HUES64 (cell line): Measurements from ENCODE around the gene TIGAR.

Experiments used
- H3K27ac ChIP-seq: 2 replicates; pipeline ENCODE4 v1.7.0; 2013; ENCODE audit warnings: low read depth, low read length, inconsistent platforms
- H3K27me3 ChIP-seq: 2 replicates; pipeline ENCODE4 v1.6.1; 2013; ENCODE audit warnings: mild to moderate bottlenecking, low read length; ENCODE audit not compliant: insufficient read depth
- H3K36me3 ChIP-seq: 2 replicates; pipeline ENCODE4 v1.6.1; 2013; ENCODE audit warnings: mild to moderate bottlenecking, low read length; ENCODE audit not compliant: insufficient read depth
- H3K4me1 ChIP-seq: 2 replicates; pipeline ENCODE4 v1.6.1; 2013; ENCODE audit warnings: mild to moderate bottlenecking, low read length, moderate library complexity; ENCODE audit not compliant: insufficient read depth
- H3K4me3 ChIP-seq: 2 replicates; pipeline ENCODE4 v1.5.1; 2013; ENCODE audit warnings: mild to moderate bottlenecking, low read length, moderate library complexity
- H3K9ac ChIP-seq: 2 replicates; pipeline ENCODE4 v1.6.1; 2013; ENCODE audit warnings: mild to moderate bottlenecking, low read depth, low read length
- H3K9me3 ChIP-seq: 2 replicates; pipeline ENCODE4 v1.6.1; 2013; ENCODE audit warnings: low read depth, low read length; ENCODE audit not compliant: insufficient read depth
- WGBS: fragments of 150-250, 120-280 bp; methylation state at CpG from one replicate; pipeline ENCODE4 v1.1.7; 2013; ENCODE audit warnings: missing lambda C conversion rate; 5-methylcytosine and 5-hydroxymethylcytosine counted together

The TIGAR gene

GRCh38 chr12:4380332-4380731 is 59.3 kb downstream of the TIGAR start:
- H3K9me3 ChIP-seq, result no peaks in the 10 kb centered on the region
- peaks cover 4% of the 10 kb centered on the region; the same call in 1 of the 2 replicates for H3K4me1 ChIP-seq
- H3K36me3 ChIP-seq, result no peaks in the 10 kb centered on the region
- WGBS, result 92% methylated on average over 4 of the region's 4 CpGs
- H3K9ac ChIP-seq, result no peak overlapping the region
- no peak overlapping the region for H3K27ac ChIP-seq
- H3K27me3 ChIP-seq, result no peaks in the 10 kb centered on the region
- H3K4me3 ChIP-seq, result no peak overlapping the region

GRCh38 chr12:4383304-4383865 is 62.4 kb downstream of the TIGAR start:
- WGBS, result 62% methylated on average over 8 of the region's 8 CpGs
- no peaks in the 10 kb centered on the region for H3K9me3 ChIP-seq
- H3K4me1 ChIP-seq, result peaks cover 4% of the 10 kb centered on the region; the same call in 1 of the 2 replicates
- H3K36me3 ChIP-seq, result no peaks in the 10 kb centered on the region
- no peak overlapping the region for H3K27ac ChIP-seq
- no peak overlapping the region for H3K9ac ChIP-seq
- H3K4me3 ChIP-seq, result no peak overlapping the region
- H3K27me3 ChIP-seq, result no peaks in the 10 kb centered on the region

- no peak overlapping the region for H3K9ac ChIP-seq
- no peaks in the 10 kb centered on the region for H3K9me3 ChIP-seq
- H3K4me1 ChIP-seq, result no peaks in the 10 kb centered on the region
- no peaks in the 10 kb centered on the region for H3K27me3 ChIP-seq
- no peaks in the 10 kb centered on the region for H3K36me3 ChIP-seq
- no peak overlapping the region for H3K27ac ChIP-seq
- WGBS, result 92% methylated on average over 4 of the region's 4 CpGs
- H3K4me3 ChIP-seq, result no peak overlapping the region
Measured at GRCh38 chr12:4386801-4387200, 65.8 kb downstream of the TIGAR start.

- H3K27me3 ChIP-seq, result no peaks in the 10 kb centered on the region
- H3K4me3 ChIP-seq, result no peak overlapping the region
- H3K27ac ChIP-seq, result no peak overlapping the region
- H3K36me3 ChIP-seq, result no peaks in the 10 kb centered on the region
- no peak overlapping the region for H3K9ac ChIP-seq
- H3K4me1 ChIP-seq, result no peaks in the 10 kb centered on the region
- H3K9me3 ChIP-seq, result no peaks in the 10 kb centered on the region
- WGBS, result 88% methylated on average over 4 of the region's 5 CpGs
Measured at GRCh38 chr12:4387607-4388006, 66.6 kb downstream of the TIGAR start.

GRCh38 chr12:4388032-4388431 is 67.0 kb downstream of the TIGAR start:
- 75% methylated on average over 1 of the region's 1 CpG for WGBS
- H3K27ac ChIP-seq, result no peak overlapping the region
- H3K9me3 ChIP-seq, result no peaks in the 10 kb centered on the region
- H3K4me3 ChIP-seq, result no peak overlapping the region
- no peaks in the 10 kb centered on the region for H3K36me3 ChIP-seq
- H3K4me1 ChIP-seq, result no peaks in the 10 kb centered on the region
- H3K27me3 ChIP-seq, result no peaks in the 10 kb centered on the region
- no peak overlapping the region for H3K9ac ChIP-seq

DNA sequence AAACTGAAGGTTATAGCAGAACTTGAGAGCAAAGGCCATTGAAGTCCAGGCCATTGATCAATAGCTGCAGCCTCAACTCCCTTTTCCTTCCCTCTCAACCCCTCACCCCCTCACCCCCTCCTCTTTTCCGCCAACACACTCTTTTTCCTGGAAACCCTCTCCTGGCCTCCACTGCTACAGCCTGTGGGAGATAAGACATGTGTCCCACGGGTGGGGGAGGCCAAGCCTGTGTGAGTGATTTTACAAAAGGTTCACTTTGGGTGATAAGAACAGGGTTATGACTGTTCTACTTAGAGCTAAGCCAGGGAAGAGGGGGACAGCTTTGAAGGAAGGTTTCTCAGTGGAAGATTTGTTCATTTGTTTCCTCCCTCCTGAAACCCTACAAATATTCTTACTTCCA is 67.6 kb downstream of the TIGAR start:
- no peak overlapping the region for H3K27ac ChIP-seq
- H3K27me3 ChIP-seq, result no peaks in the 10 kb centered on the region
- no peaks in the 10 kb centered on the region for H3K36me3 ChIP-seq
- H3K4me1 ChIP-seq, result no peaks in the 10 kb centered on the region
- H3K9ac ChIP-seq, result no peak overlapping the region
- no peak overlapping the region for H3K4me3 ChIP-seq
- WGBS, result 76% methylated on average over 2 of the region's 2 CpGs
- H3K9me3 ChIP-seq, result no peaks in the 10 kb centered on the region

DNA sequence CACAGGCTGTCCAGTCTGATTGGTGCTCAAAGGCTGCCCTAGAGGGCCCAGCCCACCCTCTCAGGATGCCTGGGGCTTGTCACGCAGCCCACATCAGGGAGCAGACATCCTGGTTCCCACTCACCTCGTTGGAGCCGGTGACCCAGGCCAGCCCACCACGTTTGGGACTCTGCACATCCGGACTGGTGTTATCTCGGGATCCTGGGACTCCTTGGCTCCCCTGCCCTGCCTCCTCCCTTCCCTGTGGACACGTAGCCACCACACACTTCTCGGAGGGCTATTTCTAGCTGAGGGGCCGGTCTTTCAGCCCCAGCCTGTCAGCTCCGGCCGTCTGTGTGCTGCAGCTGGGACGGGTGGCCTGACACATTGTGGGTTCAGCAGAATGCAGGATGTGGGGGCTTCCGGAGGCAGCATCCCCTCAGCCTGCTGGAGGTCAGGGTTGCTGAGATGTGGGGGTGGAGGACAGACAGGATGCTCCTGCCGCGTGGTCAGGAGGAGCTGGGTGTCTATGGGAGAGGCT is 71.3 kb downstream of the TIGAR start:
- H3K4me3 ChIP-seq, result no peak overlapping the region
- no peaks in the 10 kb centered on the region for H3K9me3 ChIP-seq
- H3K27me3 ChIP-seq, result no peaks in the 10 kb centered on the region
- no peaks in the 10 kb centered on the region for H3K4me1 ChIP-seq
- H3K27ac ChIP-seq, result no peak overlapping the region
- WGBS, result 90% methylated on average over 15 of the region's 15 CpGs
- H3K9ac ChIP-seq, result no peak overlapping the region
- H3K36me3 ChIP-seq, result no peaks in the 10 kb centered on the region

- H3K9ac ChIP-seq, result no peak overlapping the region
- H3K27me3 ChIP-seq, result no peaks in the 10 kb centered on the region
- H3K27ac ChIP-seq, result no peak overlapping the region
- no peak overlapping the region for H3K4me3 ChIP-seq
- 95% methylated on average over 5 of the region's 5 CpGs for WGBS
- H3K36me3 ChIP-seq, result no peaks in the 10 kb centered on the region
- H3K9me3 ChIP-seq, result no peaks in the 10 kb centered on the region
- no peaks in the 10 kb centered on the region for H3K4me1 ChIP-seq
Measured at GRCh38 chr12:4393211-4393610, 72.2 kb downstream of the TIGAR start.

- H3K27me3 ChIP-seq, result no peaks in the 10 kb centered on the region
Measured at GRCh38 chr12:4395818-4396217, 74.8 kb downstream of the TIGAR start.

GRCh38 chr12:4401117-4401516 is 80.1 kb downstream of the TIGAR start:
- Histone ChIP-seq H3K27ac (no peak overlapping the region), H3K4me3 (no peak overlapping the region), H3K9ac (no peak overlapping the region), H3K27me3 (no peaks in the 10 kb centered on the region), H3K36me3 (no peaks in the 10 kb centered on the region), H3K9me3 (no peaks in the 10 kb centered on the region), H3K4me1 (no peaks in the 10 kb centered on the region)
- 72% methylated on average over 2 of the region's 3 CpGs for WGBS

More at GRCh38 chr12:4395818-4396217, 74.8 kb downstream of the TIGAR start:
- H3K36me3 ChIP-seq, result no peaks in the 10 kb centered on the region
- H3K9me3 ChIP-seq, result no peaks in the 10 kb centered on the region
- 94% methylated on average over 2 of the region's 2 CpGs for WGBS
- no peaks in the 10 kb centered on the region for H3K4me1 ChIP-seq
- no peak overlapping the region for H3K27ac ChIP-seq
- no peak overlapping the region for H3K9ac ChIP-seq
- no peak overlapping the region for H3K4me3 ChIP-seq

DNA sequence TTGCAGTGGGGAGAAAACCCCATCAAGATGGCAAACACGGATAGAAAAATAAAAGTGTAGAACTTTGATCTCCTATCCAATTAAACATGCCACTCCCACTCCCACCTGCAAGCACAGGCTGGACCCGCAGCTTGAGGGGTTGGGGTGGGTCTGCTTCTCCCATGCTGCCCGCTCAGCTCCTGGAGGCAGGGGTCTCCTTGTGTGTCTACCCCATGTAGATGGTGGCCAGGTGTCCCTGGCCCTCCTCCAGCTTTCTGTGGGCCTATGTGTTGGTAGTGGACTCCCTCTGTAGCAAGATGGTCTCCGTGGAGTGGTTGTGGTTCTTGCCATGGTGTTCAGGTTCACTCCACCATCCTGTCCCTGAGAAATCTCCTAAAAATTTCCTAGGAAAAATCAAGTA is 82.0 kb downstream of the TIGAR start:
- H3K9me3 ChIP-seq, result no peaks in the 10 kb centered on the region
- H3K4me1 ChIP-seq, result no peaks in the 10 kb centered on the region
- no peaks in the 10 kb centered on the region for H3K27me3 ChIP-seq
- H3K9ac ChIP-seq, result no peak overlapping the region
- WGBS, result 75% methylated on average over 3 of the region's 4 CpGs
- no peak overlapping the region for H3K27ac ChIP-seq
- no peak overlapping the region for H3K4me3 ChIP-seq
- no peaks in the 10 kb centered on the region for H3K36me3 ChIP-seq
